Fibroblast of peridontal ligament (primary cell): ENCODE data around the gene ANKRD6.
"Not testable (repeated sequence)": the region's sequence is repeated elsewhere in the genome, so short reads cannot be mapped to it uniquely, and the experiment has no call there.

Experiments
- DNase-seq: peaks from one replicate; pipeline ENCODE4 v3.0.0-alpha.2; 2010; ENCODE audit errors: extremely low read depth

Gene ANKRD6

DNA sequence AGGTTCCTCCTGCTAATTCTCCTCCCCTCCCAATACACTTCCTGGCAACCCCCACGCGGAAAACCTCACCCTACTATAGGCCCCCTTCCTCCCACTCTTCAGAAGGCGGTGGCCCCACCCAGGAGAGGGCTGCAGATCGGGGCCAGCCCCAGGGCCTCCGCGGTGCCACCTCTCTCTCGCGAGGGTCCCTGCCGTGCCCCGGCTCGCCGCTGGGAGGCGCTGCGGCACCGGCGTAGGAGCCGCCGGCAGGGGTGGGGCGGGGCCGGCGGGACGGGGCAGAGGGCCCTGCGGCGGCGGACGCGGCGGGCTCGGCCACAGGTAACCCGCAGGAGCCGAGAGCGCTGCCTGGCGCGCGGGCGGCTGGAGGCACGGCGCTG, at the start of gene ANKRD6:
ANKRD6 (plus strand) TSS at position 278 of the 377 bp plus-strand sequence. CDS start 133,825 bp downstream, outside the sequence.
- DNase-seq, result peak; percentile 17

DNA sequence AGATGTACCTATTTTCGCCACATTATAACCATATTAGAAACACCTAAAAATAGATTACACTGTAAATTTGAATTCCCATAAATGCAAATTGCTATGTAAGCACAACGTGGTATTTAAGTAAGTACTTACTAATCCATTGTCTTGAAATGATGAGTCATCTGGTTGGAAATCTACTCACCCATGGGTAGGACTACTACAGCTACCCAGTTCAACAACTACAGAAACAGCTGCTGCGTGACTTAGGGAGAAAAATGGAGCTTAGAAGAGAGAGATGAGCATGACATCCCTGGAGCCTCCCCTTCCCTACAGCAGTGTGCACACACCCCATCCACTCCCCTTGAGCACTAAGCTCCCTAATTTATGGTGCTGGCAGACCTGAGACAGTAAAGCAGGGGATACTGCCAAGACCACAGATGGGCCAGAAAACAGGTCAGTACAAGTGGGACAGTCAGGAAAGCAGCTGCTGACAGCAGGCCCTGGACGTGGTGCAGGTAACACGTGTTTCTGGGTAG, 47.7 kb upstream of the ANKRD6 start:
- no peak for DNase-seq

DNA sequence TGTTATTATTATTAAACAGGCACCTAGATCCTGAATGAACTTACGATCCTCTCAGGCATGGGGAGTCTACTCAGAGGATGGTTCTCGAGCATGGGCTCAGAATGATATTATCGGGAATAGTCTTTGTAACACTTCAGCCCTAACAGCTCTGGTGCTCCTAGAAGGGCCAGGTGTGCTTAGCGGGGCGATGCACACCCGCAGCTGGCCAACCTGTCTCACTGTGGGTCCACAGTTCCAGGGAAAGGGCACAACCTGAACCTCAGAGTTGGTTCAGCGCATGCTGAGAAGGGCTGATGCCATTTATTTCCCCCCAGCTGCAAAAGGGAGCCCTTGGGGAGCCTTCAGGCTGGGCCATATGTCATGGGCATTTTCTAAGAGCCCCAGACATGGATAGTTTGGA, 47.1 kb upstream of the ANKRD6 start:
- DNase-seq, result no peak

DNA sequence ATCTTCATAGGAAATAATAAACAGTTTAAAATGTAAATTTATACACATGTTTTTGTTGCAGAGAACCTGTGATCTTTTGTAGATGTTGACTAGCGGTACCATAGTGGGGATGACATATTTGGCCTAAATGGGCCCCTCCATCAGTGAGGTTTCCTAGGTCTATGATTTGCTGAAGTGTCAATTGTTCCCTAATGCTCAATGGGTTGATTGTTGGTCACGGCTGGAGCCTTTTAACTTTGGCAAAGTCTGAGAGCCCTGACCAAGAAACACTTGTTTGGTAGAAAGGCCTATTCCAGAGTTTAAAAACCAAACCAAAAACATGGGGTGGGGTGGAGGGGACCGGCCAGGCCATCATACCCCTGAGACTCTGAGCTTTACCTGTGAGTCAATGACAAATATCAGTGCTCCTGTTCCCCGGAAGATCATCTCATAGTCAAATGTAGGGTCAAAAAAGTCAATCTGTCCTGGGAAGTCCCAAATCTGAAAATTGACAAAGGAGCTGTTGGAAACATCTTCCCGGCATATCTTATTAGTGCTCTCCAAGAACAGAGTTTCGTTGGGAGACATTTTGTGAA, 45.9 kb upstream of the ANKRD6 start:
- DNase-seq, result no peak

DNA sequence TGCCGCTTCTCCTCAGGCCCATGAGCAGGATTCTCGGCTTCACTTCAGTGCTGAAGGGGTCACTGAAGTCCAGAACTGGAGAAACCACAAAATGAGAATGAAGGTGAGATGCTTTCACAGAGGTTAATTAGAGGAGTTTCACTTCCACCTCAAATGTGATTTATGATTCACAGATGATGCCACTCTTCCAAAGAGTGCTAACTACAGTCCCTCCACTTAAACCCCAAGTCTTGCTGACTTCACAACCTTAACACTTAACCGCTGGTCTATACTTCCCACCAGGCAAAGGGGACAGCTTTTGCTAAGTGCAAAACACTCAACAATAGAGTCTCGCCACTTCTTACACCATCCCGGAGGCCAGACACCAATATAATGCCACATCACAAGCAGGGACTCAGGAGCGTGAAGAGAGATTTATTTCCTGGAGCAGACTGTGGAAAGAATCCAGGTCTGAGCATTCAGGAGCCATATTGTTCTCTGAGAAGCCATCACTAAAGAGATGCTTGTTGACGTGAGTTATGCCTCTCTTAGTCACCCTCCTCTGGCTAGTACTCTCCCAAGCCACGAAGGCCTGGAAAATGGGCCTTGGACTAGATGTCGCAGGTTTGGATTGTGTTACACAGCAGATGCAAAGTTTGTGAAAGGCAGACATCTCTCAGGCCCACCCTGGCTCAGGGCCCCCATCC, 45.3 kb upstream of the ANKRD6 start:
- DNase-seq, result no peak

DNA sequence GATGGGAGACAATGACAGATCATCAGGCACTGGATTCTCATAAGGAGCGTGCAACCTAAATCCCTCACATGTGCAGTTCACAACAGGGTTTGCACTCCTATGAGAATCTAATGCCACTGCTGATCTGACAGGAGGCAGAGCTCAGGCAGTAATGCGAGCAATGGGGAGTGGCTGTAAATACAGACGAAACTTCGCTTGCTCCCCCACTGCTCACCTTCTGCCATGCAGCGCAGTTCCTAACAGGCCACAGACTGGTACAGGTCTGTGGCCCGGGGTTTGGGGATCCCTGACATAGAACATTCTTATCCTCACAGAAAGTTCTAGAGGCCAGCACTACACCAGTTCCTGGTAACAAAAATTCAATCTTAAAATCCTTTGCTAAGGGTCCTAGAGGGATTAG, 44.1 kb upstream of the ANKRD6 start:
- DNase-seq, result no peak

DNA sequence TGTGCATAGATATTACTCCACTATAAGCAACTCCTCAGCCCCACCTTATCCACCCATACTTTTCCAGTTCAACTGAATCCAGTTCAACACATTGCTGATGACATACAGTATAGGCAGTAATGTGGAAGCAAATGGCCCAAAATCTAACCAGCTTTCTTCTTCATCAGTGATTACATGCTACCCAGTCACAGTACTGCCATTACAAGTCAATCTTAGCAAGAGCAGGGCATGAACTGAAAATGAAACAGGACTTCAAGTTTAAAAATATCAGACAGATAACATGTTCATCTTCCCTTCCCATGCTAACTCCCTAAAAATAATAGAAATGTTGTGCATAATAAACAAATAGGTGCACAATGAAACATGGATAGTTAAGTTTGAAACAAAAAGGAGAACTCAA, 40.1 kb upstream of the ANKRD6 start:
- DNase-seq, result no peak

DNA sequence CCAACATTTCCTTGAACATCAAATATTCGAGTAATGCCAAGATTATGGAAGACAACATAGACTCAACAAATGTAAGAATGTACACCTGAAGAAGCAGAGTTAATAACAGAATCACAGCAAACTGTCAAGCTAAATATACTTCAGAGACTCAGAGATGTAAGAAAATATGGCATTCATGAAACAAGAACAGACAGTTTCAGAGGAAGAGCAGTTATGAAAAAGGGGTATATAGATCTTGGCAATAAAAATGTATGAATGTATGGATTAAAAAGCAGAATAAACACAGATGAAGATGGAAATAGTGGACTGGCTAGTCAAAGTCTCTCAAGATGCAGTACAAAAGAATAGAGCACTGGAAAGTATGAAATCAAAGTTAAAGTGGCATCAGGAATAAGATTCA, 39.3 kb upstream of the ANKRD6 start:
- DNase-seq, result no peak

DNA sequence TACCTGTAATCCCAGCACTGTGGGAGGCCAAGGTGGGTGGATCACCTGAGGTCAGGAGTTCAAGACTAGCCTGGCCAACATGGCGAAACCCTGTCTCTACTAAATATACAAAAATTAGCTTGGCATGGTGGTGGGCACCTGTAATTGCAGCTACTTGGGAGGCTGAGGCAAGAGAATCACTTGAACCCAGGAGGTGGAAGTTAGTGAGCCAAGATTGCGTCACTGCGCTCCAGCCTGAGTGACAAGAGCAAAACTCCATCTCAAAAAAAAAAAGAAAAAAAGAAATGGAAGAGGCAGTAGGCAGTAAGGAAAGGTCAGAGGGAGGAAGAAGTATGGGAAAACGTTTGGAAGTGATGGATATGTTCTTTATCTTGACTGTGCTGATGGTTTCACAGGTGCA, 35.1 kb upstream of the ANKRD6 start:
- DNase-seq, result not testable (repeated sequence)

DNA sequence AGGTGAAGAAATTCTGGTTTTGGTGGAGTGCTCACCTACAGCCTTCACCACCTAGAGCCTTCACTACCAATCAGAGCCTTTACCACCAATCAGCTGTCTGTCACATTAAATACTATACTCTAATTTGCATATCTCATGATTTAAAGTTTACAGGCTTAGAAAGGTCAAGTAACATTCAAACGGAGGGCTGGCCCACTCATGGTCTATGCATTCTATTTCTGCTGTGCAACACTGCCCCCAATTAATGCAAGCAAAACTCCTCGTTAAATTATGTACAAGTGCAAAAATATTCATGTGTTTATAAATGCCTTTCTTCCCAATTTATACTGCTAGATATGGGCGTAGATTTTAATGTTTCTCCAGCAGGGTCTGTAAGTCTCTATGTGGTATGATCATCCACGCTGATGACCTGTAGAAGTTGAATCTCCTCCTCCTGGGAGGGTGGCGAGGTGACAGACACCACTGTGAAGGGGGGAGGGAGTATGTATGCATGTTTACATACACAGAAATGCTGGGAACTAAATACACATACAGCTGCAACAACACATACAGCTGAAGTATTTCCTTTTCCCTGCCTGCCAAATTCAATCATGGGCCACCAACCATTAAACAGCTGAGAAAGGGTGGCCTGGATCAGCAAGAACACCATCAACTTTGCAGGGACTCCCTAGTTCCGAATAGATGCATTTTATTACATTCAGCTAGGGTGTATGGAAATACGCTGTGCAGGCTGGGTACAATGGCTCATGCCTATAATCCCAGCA, 34.0 kb upstream of the ANKRD6 start:
- DNase-seq, result no peak

DNA sequence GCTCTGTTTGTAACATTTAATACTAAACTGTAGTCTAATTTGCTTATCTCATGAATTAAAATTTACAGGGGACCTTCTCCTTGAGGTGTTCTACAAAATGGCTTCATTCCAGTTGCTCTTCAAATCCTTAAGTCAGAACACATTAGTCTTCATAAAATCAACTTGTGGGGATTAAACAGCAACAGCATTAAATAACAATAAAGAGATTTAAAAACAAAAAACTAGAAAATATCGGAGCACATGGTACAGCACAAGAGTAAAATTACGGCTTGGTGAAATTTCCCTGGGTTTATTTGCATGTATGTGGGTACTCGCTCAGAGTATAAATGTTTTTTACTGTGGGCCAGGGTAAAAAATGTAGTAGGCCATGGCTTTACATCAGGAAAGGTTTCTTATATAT, 32.9 kb upstream of the ANKRD6 start:
- no peak for DNase-seq

DNA sequence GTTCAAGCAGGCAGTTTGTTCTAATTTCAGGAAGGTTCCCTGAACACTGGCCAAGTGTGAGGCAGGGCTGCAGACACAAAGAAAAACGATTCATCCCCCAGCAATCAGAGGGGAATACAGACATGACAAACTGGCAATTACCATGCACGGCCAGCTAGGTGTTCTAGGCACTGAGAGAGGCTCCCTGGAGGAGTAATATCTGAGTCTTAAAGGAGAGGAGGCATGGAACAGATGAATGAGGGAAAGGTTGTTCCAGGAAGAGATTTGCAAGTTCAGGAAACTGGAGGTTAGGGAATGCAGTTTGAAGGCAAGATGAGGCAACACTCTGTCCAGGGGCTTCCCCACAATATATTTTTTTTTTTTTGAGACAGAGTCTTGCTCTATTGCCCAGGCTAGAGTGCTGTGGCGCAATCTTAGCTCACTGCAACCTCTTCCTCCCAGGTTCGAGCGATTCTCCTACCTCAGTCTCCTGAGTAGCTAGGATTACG, 32.0 kb upstream of the ANKRD6 start:
- DNase-seq, result no peak

DNA sequence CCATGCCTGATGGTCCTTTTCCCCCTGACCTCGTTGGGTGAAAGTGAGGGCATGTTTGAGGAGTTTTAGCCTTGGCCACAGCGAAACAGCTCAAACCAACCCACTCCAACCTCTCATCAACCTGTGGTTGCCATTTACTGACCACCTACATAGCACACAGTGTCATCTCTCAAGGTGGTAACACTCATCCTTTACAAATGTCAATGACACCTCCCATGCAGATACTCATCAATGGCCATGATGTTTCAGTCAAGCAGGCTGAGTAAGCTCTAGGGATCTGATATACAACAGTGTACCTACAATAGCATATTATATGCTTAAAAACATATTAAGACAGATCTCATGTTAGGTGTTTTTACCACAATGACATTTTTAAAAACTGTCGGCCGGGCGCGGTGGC, 30.2 kb upstream of the ANKRD6 start:
- no peak for DNase-seq

DNA sequence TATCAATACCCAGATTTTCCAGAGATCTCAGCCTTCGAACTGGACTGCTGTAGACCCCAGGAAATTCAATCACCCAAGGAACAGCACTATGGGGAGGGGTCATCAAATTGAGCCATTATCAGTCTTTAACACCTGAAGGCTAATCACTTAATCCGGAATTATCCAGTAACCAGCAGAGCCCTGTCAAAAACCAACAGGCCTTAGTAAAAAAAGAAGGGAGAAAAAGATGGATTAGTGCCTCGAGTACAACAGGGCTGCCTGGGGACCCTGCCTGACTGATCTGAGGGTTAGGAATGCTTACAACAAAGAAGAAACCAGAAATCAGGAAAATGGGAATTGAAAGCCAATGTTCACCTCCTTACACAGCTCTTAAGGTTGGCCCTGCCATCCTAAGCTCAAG, 28.4 kb upstream of the ANKRD6 start:
- no peak for DNase-seq

DNA sequence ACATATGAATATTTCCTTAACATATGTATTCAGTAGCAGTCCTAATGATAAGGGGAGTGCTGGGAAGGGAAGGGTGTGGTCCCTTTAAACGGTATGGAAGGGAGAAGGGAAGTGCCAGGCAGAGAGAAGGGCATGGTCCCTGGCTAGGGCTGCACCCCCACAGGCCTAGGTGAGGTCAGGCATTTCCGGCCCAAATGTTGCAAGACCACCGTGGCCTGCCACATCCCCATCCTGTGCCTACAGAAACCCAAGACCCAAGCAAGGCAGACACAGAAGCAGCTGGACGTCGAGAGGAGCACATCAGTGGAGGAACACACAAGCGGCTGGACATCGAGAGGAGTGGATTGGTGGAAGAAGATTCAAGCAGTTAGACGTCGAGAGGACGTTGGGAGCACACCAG, 26.8 kb upstream of the ANKRD6 start:
- no peak for DNase-seq

DNA sequence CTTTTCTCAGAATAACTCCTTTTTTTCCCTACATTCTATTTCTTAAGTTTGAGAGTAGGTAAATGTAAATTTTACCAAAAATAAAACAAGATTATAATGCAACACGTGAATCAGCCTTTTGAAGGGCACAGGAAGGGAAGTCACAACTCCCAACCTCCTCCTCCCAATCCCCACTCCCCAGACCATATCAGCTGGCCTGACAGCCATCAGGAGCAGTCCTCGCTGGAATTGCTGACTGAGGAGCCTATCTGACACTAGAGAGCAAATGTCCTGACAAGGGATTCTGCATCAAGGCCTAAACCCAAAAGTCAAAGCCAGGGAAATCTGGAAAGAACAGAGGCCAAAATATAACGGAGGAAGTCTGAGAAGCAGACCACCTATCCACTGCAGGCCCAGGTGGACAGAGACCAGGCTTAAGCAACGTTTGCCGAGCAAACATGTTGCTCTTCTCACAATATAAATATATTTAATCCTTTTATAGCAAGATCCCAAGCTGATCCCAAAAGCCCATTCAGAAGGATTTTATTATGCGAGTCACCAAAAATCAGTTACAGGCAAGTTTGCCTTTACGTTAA, 23.4 kb upstream of the ANKRD6 start:
- DNase-seq, result no peak

DNA sequence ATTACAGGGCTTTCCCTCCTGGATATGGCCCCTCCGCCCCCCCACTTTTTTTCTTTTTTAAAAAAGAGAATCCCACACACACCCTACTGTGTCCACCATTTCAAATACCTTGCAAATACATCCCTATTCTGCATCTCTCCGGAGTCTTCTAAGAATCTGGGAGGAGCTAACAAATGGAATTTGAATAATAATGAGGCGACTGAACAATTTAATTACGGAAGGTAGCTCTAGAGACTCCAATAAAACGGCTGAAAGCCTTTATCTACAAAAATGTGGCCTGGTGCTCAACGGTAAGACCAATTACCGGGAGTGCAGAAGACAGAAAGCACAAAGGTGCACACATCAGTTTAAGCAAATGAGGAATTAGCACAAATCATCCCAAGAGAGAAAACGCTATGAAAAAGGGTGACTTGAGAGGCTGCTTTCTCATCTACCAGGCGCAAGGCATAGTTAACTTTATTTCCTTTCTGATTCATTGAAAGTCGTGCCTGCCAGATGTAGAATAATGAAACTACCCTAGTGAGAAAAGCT, 22.7 kb upstream of the ANKRD6 start:
- no peak for DNase-seq

DNA sequence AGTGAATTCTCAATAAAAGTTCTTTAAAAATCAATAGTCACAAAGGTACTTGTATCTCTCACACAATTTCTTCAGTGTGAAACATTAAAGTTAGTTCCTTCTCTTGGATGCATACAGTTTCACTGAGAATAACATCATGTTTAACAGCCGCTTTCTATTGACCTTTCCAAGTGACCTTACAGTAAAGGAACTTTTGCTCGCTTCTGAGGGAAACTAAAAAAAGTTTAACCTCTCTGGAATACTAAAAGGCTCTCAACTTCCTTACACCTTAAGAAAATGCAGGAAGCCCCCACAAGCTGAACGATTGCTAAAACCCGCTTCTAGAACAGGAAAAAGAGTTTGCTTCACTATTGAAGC, 22.2 kb upstream of the ANKRD6 start:
- peak; percentile 11 for DNase-seq

DNA sequence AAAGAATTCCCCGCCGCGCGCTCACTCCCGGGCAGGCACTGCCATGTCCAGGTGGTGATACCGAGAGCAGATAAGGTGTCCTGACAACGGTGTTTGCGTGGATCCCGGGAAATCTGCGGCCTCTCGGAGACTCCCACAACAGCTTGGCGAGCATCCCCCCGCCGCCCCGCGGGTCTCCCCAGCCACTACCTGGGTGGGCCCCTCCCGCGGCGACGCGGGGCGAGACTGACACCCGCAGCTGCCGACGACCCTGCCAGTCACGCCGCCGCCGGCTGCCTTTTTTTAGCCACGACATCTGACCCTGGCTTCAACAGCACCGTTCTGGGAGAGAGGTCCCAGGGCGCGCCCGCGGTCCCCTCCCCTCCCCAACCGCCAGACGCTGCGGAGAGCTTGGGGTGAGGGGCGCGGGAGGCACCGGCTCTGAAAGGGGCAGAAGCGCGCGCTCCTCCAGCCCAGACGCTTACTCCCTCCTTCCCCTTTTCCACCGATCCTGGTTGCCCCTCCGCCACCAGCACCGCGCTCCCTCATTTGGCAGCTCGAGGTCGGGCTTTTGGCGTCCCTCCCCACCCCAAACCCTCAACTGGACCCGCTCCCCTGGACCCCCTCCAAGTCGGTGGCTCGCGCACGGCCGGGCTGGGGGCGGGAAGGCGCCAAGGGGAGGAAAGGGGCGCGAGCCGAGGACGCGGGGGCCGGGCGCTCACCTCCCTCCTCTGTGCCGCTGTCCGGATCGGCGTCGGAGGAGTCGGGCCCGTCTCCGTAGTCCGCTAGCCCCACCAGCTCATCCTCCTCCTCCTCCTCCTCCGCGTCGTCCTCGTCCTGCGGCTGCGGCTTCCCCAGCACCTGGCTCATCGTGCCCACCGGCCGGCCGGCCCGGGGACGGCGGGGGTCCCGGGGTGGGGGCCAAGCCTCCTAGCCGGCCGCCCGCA, 21.5 kb upstream of the ANKRD6 start:
- DNase-seq, result no peak

DNA sequence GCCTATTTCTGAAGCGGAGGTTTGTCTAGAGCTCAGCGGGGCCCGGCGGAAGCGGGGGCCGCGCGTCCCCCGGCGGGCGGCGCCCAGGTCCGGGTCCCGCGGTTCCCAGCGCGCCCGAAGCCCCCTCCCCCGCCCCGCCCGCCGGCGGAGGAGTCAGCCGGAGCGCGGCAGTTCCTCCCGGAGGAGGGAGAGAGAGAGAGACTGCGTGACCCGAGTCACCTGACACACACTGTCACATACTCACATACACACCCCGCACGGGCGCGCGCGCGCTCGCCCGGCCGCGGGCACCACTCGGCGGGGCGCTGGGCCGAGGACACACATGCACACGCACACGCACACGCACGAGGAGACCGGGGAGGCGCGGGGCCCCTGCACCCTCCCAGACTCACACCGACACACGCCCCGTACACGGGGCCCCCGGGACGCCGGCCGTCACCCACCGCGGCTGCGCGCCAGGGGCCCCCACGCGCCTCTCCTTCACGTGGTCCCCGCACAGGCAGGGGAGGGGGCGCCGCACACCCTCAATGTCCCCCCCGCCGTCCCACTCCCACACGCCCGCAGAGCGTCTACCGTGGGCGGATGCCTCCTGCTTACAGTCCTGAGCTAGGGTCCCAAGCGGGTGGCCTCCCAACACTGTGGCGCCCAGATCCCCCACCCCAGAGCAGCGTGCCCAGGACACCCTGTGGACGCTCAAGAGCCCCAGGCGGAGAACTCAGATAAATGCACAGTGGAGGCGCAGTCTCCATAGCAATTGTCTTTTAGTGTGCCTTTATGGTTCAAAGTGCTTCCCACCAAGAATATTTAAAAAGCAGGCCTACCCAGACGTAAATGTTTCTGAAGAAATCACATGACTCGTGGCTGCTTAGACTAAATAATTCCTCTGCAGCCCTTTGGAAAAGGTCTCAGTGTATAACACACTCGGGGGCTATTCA, 20.6 kb upstream of the ANKRD6 start, which contains the start of gene RRAGD:
RRAGD (minus strand) TSS at position 203 of the 935 bp plus-strand sequence. CDS start 280 bp downstream, outside the sequence.
- DNase-seq, result no peak
